Measurements from ENCODE around the gene TAF4B.

GRCh38 chr18:26327062-26327461 lies 100.8 kb downstream of the TAF4B start:
- TF ChIP-seq CTCF (IDR thresholded peaks at IDR 0.05) (no peak), EP300 (IDR thresholded peaks at IDR 0.05; ENCODE audit: low read depth) (no peak), POLR2A (IDR thresholded peaks at IDR 0.05) (no peak)

Measured in transverse colon (tissue), 3 donors.